OCI-LY7 (cell line): ENCODE results near the gene GRIN3A.

Experiments used
- EZH2phosphoT487 ChIP-seq: fragments of 200-600 bp; sonication (generic); IDR thresholded peaks from 2 replicates; pipeline ENCODE4 v1.6.1; 2018; ENCODE audit warnings: low read depth, borderline replicate concordance, mild to moderate bottlenecking, mixed run types, antibody characterized with exemption, low read length, moderate library complexity, mixed read lengths
- TF ChIP-seq, protein P1 (sequence below): fragments of 200-600 bp; sonication (generic); conservative IDR thresholded peaks from 2 replicates; pipeline ENCODE4 v1.5.1; 2014; ENCODE audit warnings: mild to moderate bottlenecking, antibody characterized with exemption, low read length, moderate library complexity, mixed read lengths

DNA sequence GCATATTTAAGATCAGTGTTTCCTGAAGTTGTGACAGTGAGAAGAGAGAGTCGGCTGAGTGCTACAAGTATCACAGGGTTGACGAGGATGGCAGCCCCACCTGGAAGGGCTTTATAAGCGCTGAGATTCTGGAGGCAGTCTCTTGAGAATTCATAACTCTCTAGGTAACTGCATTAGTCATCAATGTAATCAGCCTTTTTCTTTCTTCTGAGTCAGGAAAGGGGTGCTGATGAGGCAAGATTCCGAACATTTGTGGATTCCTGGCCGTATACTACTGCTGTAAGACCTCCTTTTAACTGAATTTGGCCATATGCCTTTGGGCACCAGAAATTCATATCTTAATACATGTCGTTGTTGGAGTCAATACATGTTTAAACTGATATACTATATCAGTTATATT lies 211.4 kb downstream of the GRIN3A start:
- TF ChIP-seq, protein P1, sequence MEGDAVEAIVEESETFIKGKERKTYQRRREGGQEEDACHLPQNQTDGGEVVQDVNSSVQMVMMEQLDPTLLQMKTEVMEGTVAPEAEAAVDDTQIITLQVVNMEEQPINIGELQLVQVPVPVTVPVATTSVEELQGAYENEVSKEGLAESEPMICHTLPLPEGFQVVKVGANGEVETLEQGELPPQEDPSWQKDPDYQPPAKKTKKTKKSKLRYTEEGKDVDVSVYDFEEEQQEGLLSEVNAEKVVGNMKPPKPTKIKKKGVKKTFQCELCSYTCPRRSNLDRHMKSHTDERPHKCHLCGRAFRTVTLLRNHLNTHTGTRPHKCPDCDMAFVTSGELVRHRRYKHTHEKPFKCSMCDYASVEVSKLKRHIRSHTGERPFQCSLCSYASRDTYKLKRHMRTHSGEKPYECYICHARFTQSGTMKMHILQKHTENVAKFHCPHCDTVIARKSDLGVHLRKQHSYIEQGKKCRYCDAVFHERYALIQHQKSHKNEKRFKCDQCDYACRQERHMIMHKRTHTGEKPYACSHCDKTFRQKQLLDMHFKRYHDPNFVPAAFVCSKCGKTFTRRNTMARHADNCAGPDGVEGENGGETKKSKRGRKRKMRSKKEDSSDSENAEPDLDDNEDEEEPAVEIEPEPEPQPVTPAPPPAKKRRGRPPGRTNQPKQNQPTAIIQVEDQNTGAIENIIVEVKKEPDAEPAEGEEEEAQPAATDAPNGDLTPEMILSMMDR, result no peak
- no peak for TF ChIP-seq EZH2phosphoT487
